ENCODE data around the gene KRTAP12-1. TPM values are rescaled to one million over a fixed set of nuclear protein-coding genes. Genes with fewer than 3 reads are reported as not detected.
A peak's percentile ranks its signal among the peaks of the same experiment; 100 is the strongest.

Gene KRTAP12-1
- total and polyA plus RNA-seq, 2 of the 8 experiments (the other 6 are each of a cell fraction or from before 2014, with no cell fraction given), result 0.50 to 0.73 TPM

- H3K9ac ChIP-seq (replicated peaks in 1 of 4; ENCODE audit: extremely low read depth in 1 of 4, low read depth in 3 of 4, low read length in 3 of 4), result no peak overlapping the region
- ChIA-PET POLR2A (ENCODE audit: partially characterized antibody) (interaction anchor here (0.8 to 2.2 kb wide), 2 partner anchors 13 to 121 kb away, joined by 3 to 4 read pairs; partner anchors contain the start of genes KRTAP10-4 and KRTAP12-1), CTCF (ENCODE audit: partially characterized antibody) (interaction anchor here (1.4 to 3.8 kb wide), 4 partner anchors 9 to 99 kb away, joined by 3 to 13 read pairs (median 5); no protein-coding TSS in a partner anchor)
- no peaks in the 10 kb centered on the region for H3K36me3 ChIP-seq (ENCODE audit: control insufficient read depth in 2 of 4, insufficient read depth in 4 of 4, low read length in 3 of 4)
- no peak overlapping the region for H3K27ac ChIP-seq (ENCODE audit: low read depth, low read length)
- H2BK5ac ChIP-seq (ENCODE audit: low read depth, low read length), result 0 out of 2 replicates have a peak overlapping the region, but pooled peaks have one; percentile 2
- peak overlapping the region; percentile 44; the same call in 1 of the 2 replicates for H3K18ac ChIP-seq (ENCODE audit: extremely low read depth, low read length)
- no peak overlapping the region for H3K4ac ChIP-seq (replicated peaks; ENCODE audit: insufficient read length, low read depth, low read length)
- no peak overlapping the region for H3K4me2 ChIP-seq (ENCODE audit: insufficient read depth in 1 of 2, low read depth in 2 of 2, low read length in 2 of 2)
- no peak overlapping the region for H4K91ac ChIP-seq (replicated peaks; ENCODE audit: insufficient read length, low read length)
- H4K5ac ChIP-seq (ENCODE audit: insufficient read length, low read depth, low read length), result no peak overlapping the region
- no peak overlapping the region for H3K56ac ChIP-seq (replicated peaks; ENCODE audit: insufficient read length, low read depth, low read length)
- WGBS, 2 experiments (ENCODE audit: extremely low coverage in 1 of 2, insufficient coverage in 1 of 2, insufficient read length in 1 of 2, insufficient replicate concordance in 2 of 2, low coverage in 1 of 2, low lambda C conversion rate in 2 of 2, missing lambda C conversion rate in 1 of 2), result 90% methylated on average over 11 of the region's 11 CpGs; no CpG with 5 or more reads in 1 of the 2 experiments
- no peak overlapping the region for H2BK15ac ChIP-seq (ENCODE audit: low read length)
- H3K79me2 ChIP-seq (ENCODE audit: control insufficient read depth in 1 of 2, insufficient read depth in 2 of 2, low read length in 2 of 2), result no peaks in the 10 kb centered on the region
- no peaks in the 10 kb centered on the region for H3K23me2 ChIP-seq (ENCODE audit: low read depth, low read length)
- H2BK20ac ChIP-seq (ENCODE audit: low read length), result no peak overlapping the region
- H2AK5ac ChIP-seq (ENCODE audit: low read depth, low read length), result no peak overlapping the region; the same call in 1 of the 2 replicates
- DNase-seq (ENCODE audit: low read depth in 1 of 2, low spot score in 2 of 2), result no peak
- H2AFZ ChIP-seq (ENCODE audit: low read length), result no peak overlapping the region
- peak overlapping the region; percentile 80; the same call in 1 of the 2 replicates for H2BK12ac ChIP-seq (ENCODE audit: low read depth, low read length)
- H3K23ac ChIP-seq (ENCODE audit: insufficient read length), result no peak overlapping the region
- H4K20me1 ChIP-seq (replicated peaks in 1 of 2; ENCODE audit: control insufficient read depth in 1 of 2, insufficient read depth in 2 of 2, low read length in 2 of 2), result no peaks in the 10 kb centered on the region
- no peak overlapping the region for H2BK120ac ChIP-seq (replicated peaks; ENCODE audit: low read depth, low read length)
- H3K4me1 ChIP-seq (replicated peaks in 1 of 4; ENCODE audit: control insufficient read depth in 3 of 4, insufficient read depth in 4 of 4, low read length in 3 of 4), result peaks cover 0 to 28% (median 16%) of the 10 kb centered on the region in 4 experiments; a peak in 6 of 7 replicates
- H3K79me1 ChIP-seq (ENCODE audit: low read depth, low read length), result peaks cover 3% of the 10 kb centered on the region; the same call in 1 of the 2 replicates
- H4K8ac ChIP-seq (ENCODE audit: extremely low read depth, insufficient read depth, low read length), result no peak overlapping the region
- H3K27me3 ChIP-seq (replicated peaks in 1 of 4; ENCODE audit: control insufficient read depth in 3 of 4, extremely low read depth in 1 of 4, insufficient read depth in 3 of 4, low read length in 3 of 4), result no peaks in the 10 kb centered on the region
- H3K14ac ChIP-seq (ENCODE audit: insufficient read length), result no peak overlapping the region
- FAIRE-seq, result no peak
- H3K4me3 ChIP-seq (ENCODE audit: extremely low read depth in 1 of 4, insufficient read depth in 2 of 4, low read depth in 3 of 4, low read length in 4 of 4), result no peak overlapping the region
- peaks cover 0 to 4% of the 10 kb centered on the region in 2 experiments; a peak in 1 of 4 replicates for H3K9me3 ChIP-seq (ENCODE audit: insufficient read depth in 2 of 2, low read depth in 1 of 2, low read length in 1 of 2)
- no peak for TF ChIP-seq HDAC6 (IDR thresholded peaks at IDR 0.05; ENCODE audit: low read depth, low read length)
- TF ChIP-seq CHD1 (IDR thresholded peaks at IDR 0.05; ENCODE audit: low read depth, low read length), result no peak
- TF ChIP-seq NANOG (IDR thresholded peaks at IDR 0.05; ENCODE audit: insufficient read depth, low read depth, low read length, poor library complexity, severe bottlenecking), result no peak
- no peak for TF ChIP-seq RFX5 (IDR thresholded peaks at IDR 0.05; ENCODE audit: borderline replicate concordance, low read depth, low read length)
- no peak for TF ChIP-seq SIN3A (conservative IDR thresholded peaks at IDR 0.05 in 1 of 2, IDR thresholded peaks at IDR 0.05 in 1 of 2; ENCODE audit: low read depth in 1 of 2, low read length in 2 of 2)
- no peak for TF ChIP-seq JUND (IDR thresholded peaks at IDR 0.05; ENCODE audit: low read length)
- TF ChIP-seq ATF3 (IDR thresholded peaks at IDR 0.05; ENCODE audit: insufficient read depth, low read depth, low read length), result no peak
- TF ChIP-seq SIX5 (IDR thresholded peaks at IDR 0.05; ENCODE audit: low read depth, low read length), result no peak
- no peak for TF ChIP-seq GABPA (IDR thresholded peaks at IDR 0.05; ENCODE audit: borderline replicate concordance, insufficient read depth, low read length)
- no peak for TF ChIP-seq JUN (IDR thresholded peaks at IDR 0.05; ENCODE audit: low read depth, low read length)
- TF ChIP-seq EZH2 (IDR thresholded peaks at IDR 0.05; ENCODE audit: low read depth, low read length, severe bottlenecking), result no peak
- no peak for TF ChIP-seq CEBPB (IDR thresholded peaks at IDR 0.05; ENCODE audit: low read depth, low read length)
- TF ChIP-seq TEAD4 (IDR thresholded peaks at IDR 0.05; ENCODE audit: low read depth, low read length), result no peak
Measured at GRCh38 chr21:44694776-44695175, 12.8 kb upstream of the KRTAP12-1 start.

All from H1 (cell line).